Posterior cingulate gyrus (tissue), 11 donors: ENCODE data around the gene CRMP1.
A peak's percentile ranks its signal among the peaks of the same experiment; 100 is the strongest.

Experiments used
- DNase-seq, 10 donors: peaks; one replicate each; pipeline versions ENCODE4 v3.0.0 to v3.0.0-alpha.2; 2020 to 2021; ENCODE audit warnings: mixed read lengths in 3 of 10
- intact Hi-C: fragments of 100-400 bp; cut with DNase I; formaldehyde crosslinking; loops from one replicate; pipeline ENCODE4 v1.15.1; 2023

Gene CRMP1

GRCh38 chr4:5890063-5890727 lies 2.7 kb downstream of the CRMP1 start:
- intact Hi-C loops = no loop called here
- DNase-seq = peak; percentile 55 to 98 (median 88)

GRCh38 chr4:5889002-5889696 lies 3.7 kb downstream of the CRMP1 start:
- intact Hi-C loops = no loop called here
- no peak for DNase-seq

- intact Hi-C loops = no loop called here
- peak in 5 of 10 donors; percentile 48 to 93 (median 82) for DNase-seq
Measured at GRCh38 chr4:5888222-5889001, 4.5 kb downstream of the CRMP1 start.

GRCh38 chr4:5887361-5888221 lies 5.3 kb downstream of the CRMP1 start:
- peak in 2 of 10 donors; percentile 84 to 88 for DNase-seq
- intact Hi-C loops = no loop called here

GRCh38 chr4:5887011-5887360 lies 5.9 kb downstream of the CRMP1 start:
- intact Hi-C loops = no loop called here
- no peak for DNase-seq

- intact Hi-C loops = no loop called here
- no peak for DNase-seq
Measured at GRCh38 chr4:5885733-5886132, 7.2 kb downstream of the CRMP1 start.

- intact Hi-C loops = no loop called here
Measured at GRCh38 chr4:5884796-5885195, 8.1 kb downstream of the CRMP1 start.

GRCh38 chr4:5883916-5884315 lies 9.0 kb downstream of the CRMP1 start:
- intact Hi-C loops = no loop called here
- no peak for DNase-seq

More at GRCh38 chr4:5884796-5885195, 8.1 kb downstream of the CRMP1 start:
- DNase-seq = no peak

GRCh38 chr4:5882947-5883346 lies 9.9 kb downstream of the CRMP1 start:
- intact Hi-C loops = no loop called here

GRCh38 chr4:5881340-5881739 lies 11.5 kb downstream of the CRMP1 start:
- intact Hi-C loops = no loop called here
- peak in 1 of 10 donors; percentile 9 for DNase-seq

More at GRCh38 chr4:5882947-5883346, 9.9 kb downstream of the CRMP1 start:
- no peak for DNase-seq

- intact Hi-C loops = no loop called here
- DNase-seq = peak in 1 of 10 donors; percentile 31
Measured at GRCh38 chr4:5878359-5878758, 14.5 kb downstream of the CRMP1 start.

GRCh38 chr4:5877392-5877791 lies 15.5 kb downstream of the CRMP1 start:
- peak in 1 of 10 donors; percentile 67 for DNase-seq
- intact Hi-C loops = no loop called here

- intact Hi-C loops = no loop called here
- peak in 7 of 10 donors; percentile 54 to 94 (median 76) for DNase-seq
Measured at GRCh38 chr4:5874811-5875449, 18.0 kb downstream of the CRMP1 start.

- peak in 3 of 10 donors; percentile 59 to 85 (median 77) for DNase-seq
- intact Hi-C loops = no loop called here
Measured at GRCh38 chr4:5870701-5871100, 22.2 kb downstream of the CRMP1 start.

- intact Hi-C loops = no loop called here
- peak in 2 of 10 donors; percentile 32 to 74 for DNase-seq
Measured at GRCh38 chr4:5869966-5870619, 22.8 kb downstream of the CRMP1 start.

GRCh38 chr4:5867866-5868265 lies 25.0 kb downstream of the CRMP1 start:
- DNase-seq = no peak
- intact Hi-C loops = no loop called here

GRCh38 chr4:5866841-5867813 lies 25.8 kb downstream of the CRMP1 start:
- DNase-seq = peak in 1 of 10 donors; percentile 52
- intact Hi-C loops = no loop called here
